Measurements from ENCODE around the gene CANT1. TPM values are rescaled to one million over a fixed set of nuclear protein-coding genes. Genes with fewer than 3 reads are reported as not detected.
A peak's percentile ranks its signal among the peaks of the same experiment; 100 is the strongest.
"Not testable (repeated sequence)": the region's sequence is repeated elsewhere in the genome, so short reads cannot be mapped to it uniquely, and the experiment has no call there.

The CANT1 gene
- total and polyA plus RNA-seq, 7 donors, result 10.2 to 34.3 (median 22.5) TPM

DNA sequence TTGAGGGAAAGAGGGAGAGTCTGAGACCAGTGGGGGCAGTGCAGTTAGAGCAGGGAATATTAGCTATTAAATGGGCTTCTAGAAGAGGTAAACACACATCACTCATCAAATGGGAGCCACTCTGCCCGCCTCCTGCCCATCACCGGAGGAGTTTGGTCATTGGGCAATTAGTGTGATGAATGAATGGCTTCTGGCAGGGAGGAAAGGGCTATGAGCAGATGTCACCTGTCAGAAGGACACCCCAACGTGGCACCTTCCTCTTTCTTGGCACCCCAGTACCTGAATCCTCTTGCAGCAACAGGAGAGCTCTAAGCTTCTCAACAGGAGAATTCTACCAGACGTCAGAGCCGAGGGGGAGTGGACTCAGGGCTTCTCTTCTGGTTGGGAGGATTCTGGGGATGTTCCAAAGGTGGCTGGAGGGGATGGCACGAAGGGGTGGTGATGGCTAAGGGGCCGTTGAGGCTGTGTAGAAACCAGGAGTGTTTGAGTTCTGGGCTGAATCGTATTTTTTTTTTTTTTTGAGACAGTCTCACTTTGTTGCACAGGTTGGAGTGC lies 25.4 kb upstream of the CANT1 start:
- Histone ChIP-seq H3K4me3 (no peak overlapping the region), H3K27me3 (ENCODE audit: insufficient read depth in 3 of 3, low read length in 2 of 3) (peaks cover 0 to 14% (median 0%) of the 10 kb centered on the region in 3 donors), H3K36me3 (ENCODE audit: insufficient read depth in 1 of 2, low read depth in 1 of 2) (no peaks in the 10 kb centered on the region), H3K27ac (no peak overlapping the region), H3K4me1 (peaks cover 11% of the 10 kb centered on the region), H3K9me3 (no peaks in the 10 kb centered on the region)
- TF ChIP-seq, protein P1, sequence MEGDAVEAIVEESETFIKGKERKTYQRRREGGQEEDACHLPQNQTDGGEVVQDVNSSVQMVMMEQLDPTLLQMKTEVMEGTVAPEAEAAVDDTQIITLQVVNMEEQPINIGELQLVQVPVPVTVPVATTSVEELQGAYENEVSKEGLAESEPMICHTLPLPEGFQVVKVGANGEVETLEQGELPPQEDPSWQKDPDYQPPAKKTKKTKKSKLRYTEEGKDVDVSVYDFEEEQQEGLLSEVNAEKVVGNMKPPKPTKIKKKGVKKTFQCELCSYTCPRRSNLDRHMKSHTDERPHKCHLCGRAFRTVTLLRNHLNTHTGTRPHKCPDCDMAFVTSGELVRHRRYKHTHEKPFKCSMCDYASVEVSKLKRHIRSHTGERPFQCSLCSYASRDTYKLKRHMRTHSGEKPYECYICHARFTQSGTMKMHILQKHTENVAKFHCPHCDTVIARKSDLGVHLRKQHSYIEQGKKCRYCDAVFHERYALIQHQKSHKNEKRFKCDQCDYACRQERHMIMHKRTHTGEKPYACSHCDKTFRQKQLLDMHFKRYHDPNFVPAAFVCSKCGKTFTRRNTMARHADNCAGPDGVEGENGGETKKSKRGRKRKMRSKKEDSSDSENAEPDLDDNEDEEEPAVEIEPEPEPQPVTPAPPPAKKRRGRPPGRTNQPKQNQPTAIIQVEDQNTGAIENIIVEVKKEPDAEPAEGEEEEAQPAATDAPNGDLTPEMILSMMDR (IDR thresholded peaks at IDR 0.05), result no peak
- intact Hi-C loops (cut with DNase I), result no loop called here
- DNase-seq (no peak), ATAC-seq (no peak)
- WGBS, 3 donors, result 73 to 91% (median 82%) methylated on average over 8 of the region's 8 CpGs

DNA sequence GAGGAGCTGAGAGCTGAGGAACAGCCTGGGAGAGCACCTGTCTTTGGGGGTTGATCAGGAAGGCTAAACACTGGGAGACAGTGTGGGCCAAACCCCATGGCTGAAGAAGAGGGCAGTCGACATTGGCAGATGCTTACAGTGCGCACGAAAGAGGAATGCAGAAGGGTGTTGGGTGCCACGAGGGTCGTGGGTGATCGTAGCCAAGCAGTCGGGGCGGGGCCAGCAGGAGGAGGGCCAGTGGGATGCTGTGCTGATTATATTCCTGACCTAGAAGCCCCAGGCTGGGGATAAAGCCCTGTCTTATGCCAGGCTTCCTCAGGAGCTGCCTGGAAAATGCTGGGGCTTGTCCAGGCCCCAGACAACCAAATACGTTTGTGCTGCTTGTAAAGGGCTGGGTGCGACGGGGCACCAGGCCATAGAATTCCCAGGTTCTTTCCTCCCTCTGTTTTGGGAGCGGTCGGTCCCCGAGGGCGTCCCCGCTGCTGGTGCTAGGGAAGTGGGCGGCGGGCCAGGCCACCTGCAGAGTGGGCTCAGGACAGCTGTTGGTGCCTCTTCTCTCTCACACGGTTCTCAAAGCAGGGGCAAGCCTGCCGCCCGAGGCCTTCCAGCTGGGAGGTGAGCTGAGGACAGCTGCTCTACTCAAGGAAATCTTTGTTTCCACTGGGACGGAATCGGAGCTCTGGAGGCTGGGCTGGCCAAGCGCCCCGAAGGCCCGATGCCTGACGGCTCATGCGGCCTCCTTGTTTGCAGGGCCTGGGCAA lies 24.4 kb upstream of the CANT1 start:
- DNase-seq (peak; percentile 49 to 77), ATAC-seq (peak in 3 of 4 donors; percentile 16 to 40 (median 33))
- Histone ChIP-seq H3K27ac (no peak overlapping the region), H3K4me3 (no peak overlapping the region), H3K9me3 (no peaks in the 10 kb centered on the region), H3K36me3 (ENCODE audit: insufficient read depth in 1 of 2, low read depth in 1 of 2) (no peaks in the 10 kb centered on the region), H3K27me3 (ENCODE audit: insufficient read depth in 3 of 3, low read length in 2 of 3) (peaks cover 0 to 21% (median 0%) of the 10 kb centered on the region in 3 donors), H3K4me1 (peaks cover 11% of the 10 kb centered on the region)
- 15 to 32% (median 17%) methylated on average over 27 to 28 of the region's 28 CpGs for WGBS, 3 donors
- intact Hi-C loops (cut with DNase I), result no loop called here
- TF ChIP-seq, protein P1 (IDR thresholded peaks at IDR 0.05), result no peak

DNA sequence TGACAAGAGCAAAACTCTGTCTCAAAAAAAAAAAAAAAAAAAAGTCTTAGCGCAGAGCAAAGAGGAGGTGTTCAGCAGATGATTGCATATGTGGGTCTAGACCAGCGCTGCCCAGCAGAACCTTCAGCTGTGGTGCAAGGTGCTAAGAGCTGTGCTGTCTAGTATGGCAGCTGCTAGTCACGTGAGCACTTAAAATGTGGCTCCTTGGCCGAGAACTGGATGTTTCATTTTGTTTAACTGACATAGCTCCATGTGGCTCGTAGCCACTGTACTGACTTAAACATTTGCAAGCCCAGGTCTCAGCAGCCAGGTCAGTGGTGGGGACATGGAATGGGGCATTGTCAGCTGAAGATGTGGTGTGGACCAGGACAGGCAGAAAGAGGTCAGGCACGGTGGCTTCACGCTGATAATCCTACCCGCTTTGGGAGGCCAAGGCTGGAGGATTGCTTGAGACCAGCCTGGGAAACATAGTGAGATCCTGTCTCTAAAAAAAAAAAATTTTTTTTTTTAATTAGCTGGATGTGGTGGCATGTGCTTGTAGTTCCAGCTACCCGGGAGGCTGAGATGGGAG lies 23.6 kb upstream of the CANT1 start:
- 55 to 73% (median 55%) methylated on average over 9 of the region's 9 CpGs for WGBS, 3 donors
- peak in 1 of 4 donors; percentile 25 for ATAC-seq
- Histone ChIP-seq H3K9me3 (no peaks in the 10 kb centered on the region), H3K4me3 (no peak overlapping the region), H3K36me3 (ENCODE audit: insufficient read depth in 1 of 2, low read depth in 1 of 2) (no peaks in the 10 kb centered on the region), H3K27ac (no peak overlapping the region), H3K4me1 (peaks cover 11% of the 10 kb centered on the region), H3K27me3 (ENCODE audit: insufficient read depth in 3 of 3, low read length in 2 of 3) (peaks cover 0 to 22% (median 0%) of the 10 kb centered on the region in 3 donors)
- intact Hi-C loops (cut with DNase I), result no loop called here
- DNase-seq, result no peak
- TF ChIP-seq, protein P1 (IDR thresholded peaks at IDR 0.05), result no peak

DNA sequence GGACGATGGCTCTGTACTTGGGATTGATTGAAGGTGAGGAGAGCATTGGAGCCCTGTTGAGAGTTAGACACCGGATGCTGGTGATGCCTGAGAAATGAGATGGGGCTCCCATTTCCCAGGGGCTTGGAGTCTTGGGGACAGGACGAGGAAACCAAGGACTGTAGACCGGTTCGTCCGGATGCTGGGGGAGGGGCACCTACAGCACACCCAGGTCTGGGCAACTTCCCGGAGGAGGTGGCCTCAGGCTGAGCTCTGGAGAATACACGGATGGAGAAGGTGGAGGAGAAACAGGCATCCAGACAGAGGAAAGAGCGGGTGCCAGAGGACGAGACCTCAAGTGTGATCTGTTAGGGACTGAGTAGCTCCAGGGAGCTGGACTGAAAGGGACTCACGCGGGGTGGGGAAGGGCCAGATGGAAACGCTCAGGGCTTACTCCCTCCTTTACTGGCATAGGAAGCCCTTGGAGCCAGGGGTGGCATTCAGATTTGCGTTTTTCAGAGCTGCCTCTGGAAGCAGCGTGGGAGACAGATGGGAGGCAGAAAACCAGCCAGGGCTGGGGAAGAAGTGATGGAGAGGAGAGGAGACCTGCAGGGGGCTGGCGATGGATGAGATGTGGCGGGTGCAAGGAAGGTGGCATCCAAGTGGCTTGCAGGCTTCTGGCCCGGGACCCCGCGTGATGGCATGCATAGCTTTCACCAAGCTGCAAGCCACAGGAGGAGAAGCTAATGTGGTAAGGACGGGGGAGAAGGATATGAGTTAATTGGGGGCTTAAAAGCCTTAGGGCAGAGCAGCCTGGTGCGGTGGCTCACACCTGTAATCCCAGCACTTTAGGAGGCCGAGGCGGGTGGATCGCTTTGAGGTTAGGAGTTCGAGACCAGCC lies 22.7 kb upstream of the CANT1 start:
- H3K4me1 ChIP-seq, result peaks cover 20% of the 10 kb centered on the region
- no peaks in the 10 kb centered on the region for H3K9me3 ChIP-seq
- H3K27ac ChIP-seq, result no peak overlapping the region
- H3K36me3 ChIP-seq (ENCODE audit: insufficient read depth in 1 of 2, low read depth in 1 of 2), result no peaks in the 10 kb centered on the region
- intact Hi-C loops (cut with DNase I), result no loop called here
- peaks cover 0 to 22% (median 0%) of the 10 kb centered on the region in 3 donors for H3K27me3 ChIP-seq (ENCODE audit: insufficient read depth in 3 of 3, low read length in 2 of 3)
- no peak for DNase-seq
- WGBS, 3 donors, result 70 to 77% (median 74%) methylated on average over 26 of the region's 26 CpGs
- no peak for ATAC-seq
- no peak overlapping the region for H3K4me3 ChIP-seq
- TF ChIP-seq, protein P1 (IDR thresholded peaks at IDR 0.05), result no peak

DNA sequence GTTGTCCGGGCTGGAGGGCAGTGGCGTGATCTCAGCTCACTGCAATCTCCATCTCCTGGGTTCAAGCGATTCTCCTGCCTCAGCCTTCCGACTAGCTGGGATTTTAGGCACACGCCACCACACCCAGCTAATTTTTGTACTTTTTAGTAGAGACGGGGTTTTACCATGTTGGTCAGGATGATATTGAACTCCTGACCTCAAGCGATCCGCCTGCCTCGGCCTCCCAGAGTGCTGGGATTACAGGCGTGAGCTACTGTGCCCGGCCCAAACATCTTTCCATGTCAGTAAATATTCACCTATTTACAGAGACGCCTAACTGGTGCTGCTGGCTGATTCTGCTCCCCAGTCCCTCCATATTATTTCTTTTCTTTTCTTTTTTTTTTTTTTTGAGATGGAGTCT lies 21.1 kb upstream of the CANT1 start:
- H3K27ac ChIP-seq; intact Hi-C loops (cut with DNase I): not testable (repeated sequence)

More for the DNA sequence above, 21.1 kb upstream of the CANT1 start:
- not testable (repeated sequence) for H3K36me3 ChIP-seq (ENCODE audit: insufficient read depth in 1 of 2, low read depth in 1 of 2); H3K9me3 ChIP-seq; ATAC-seq; DNase-seq; H3K4me3 ChIP-seq
- 89 to 94% (median 92%) methylated on average over 12 of the region's 12 CpGs for WGBS, 3 donors
- peaks cover 30% of the 10 kb centered on the region for H3K4me1 ChIP-seq
- H3K27me3 ChIP-seq (ENCODE audit: insufficient read depth in 3 of 3, low read length in 2 of 3), result peaks cover 0 to 22% (median 0%) of the 10 kb centered on the region in 3 donors

Data from psoas muscle (tissue), 8 donors.